Suprapubic skin (tissue), 4 donors: ENCODE measurements around the gene PER1. TPM values are rescaled to one million over a fixed set of nuclear protein-coding genes. Genes with fewer than 3 reads are reported as not detected.

Experiments used
- DNase-seq, 2 donors: peaks; one replicate each; pipeline ENCODE4 v3.0.0-alpha.2; 2019; ENCODE audit warnings: low spot score in 2 of 2
- H3K27ac ChIP-seq: fragments of 200-600 bp; sonication (generic); one replicate; pipeline ENCODE4 v1.5.1; 2019
- H3K27me3 ChIP-seq: fragments of 200-600 bp; sonication (generic); one replicate; pipeline ENCODE4 v1.5.1; 2019
- H3K36me3 ChIP-seq: fragments of 200-600 bp; sonication (generic); one replicate; pipeline ENCODE4 v1.5.1; 2019
- H3K4me1 ChIP-seq: fragments of 200-600 bp; sonication (generic); one replicate; pipeline ENCODE4 v1.5.1; 2019
- H3K4me3 ChIP-seq: fragments of 200-600 bp; sonication (generic); one replicate; pipeline ENCODE4 v1.5.1; 2019; ENCODE audit warnings: mild to moderate bottlenecking
- H3K9me3 ChIP-seq: fragments of 200-600 bp; sonication (generic); one replicate; pipeline ENCODE4 v1.5.1; 2019
- CTCF ChIP-seq, 2 donors: fragments of 200-600 bp in 1 of 2; fragments of 450-650 bp in 1 of 2; sonication (generic) in 1 of 2; IDR thresholded peaks; one replicate each; pipeline ENCODE4 v1.5.1; 2016 to 2019; ENCODE audit warnings: antibody characterized with exemption in 2 of 2, mild to moderate bottlenecking in 1 of 2, moderate library complexity in 1 of 2
- EP300 ChIP-seq: sonication (generic); formaldehyde crosslinking; IDR thresholded peaks from one replicate; pipeline ENCODE4 v1.6.1; 2017; ENCODE audit warnings: antibody characterized with exemption
- POLR2A ChIP-seq, 2 donors: fragments of 450-650 bp; IDR thresholded peaks; one replicate each; pipeline ENCODE4 v1.6.1; 2017; ENCODE audit warnings: antibody characterized with exemption in 2 of 2, mild to moderate bottlenecking in 2 of 2, moderate library complexity in 2 of 2
- POLR2AphosphoS5 ChIP-seq, 3 donors: sonication (generic); formaldehyde crosslinking; IDR thresholded peaks; one replicate each; pipeline ENCODE4 v1.6.1; 2017; ENCODE audit warnings: antibody characterized with exemption in 3 of 3
- WGBS: methylation state at CpG from one replicate; pipeline ENCODE4 v1.1.5; 2018; 5-methylcytosine and 5-hydroxymethylcytosine counted together
- total RNA-seq, 4 donors: library from RNA; depleted of rRNA; stranded (reverse); fragments of >200 nt; gene quantifications; one replicate each; pipeline ENCODE4 v1.1.0, GENCODE V29; 2016

Gene PER1
- total RNA-seq, 4 donors from 2014 or later, result 272 to 655 (median 330) TPM

GRCh38 chr17:8153957-8154607, 1.9 kb upstream of the PER1 start:
- Histone ChIP-seq H3K27me3 (no peaks in the 10 kb centered on the region), H3K27ac (peak overlapping the region; percentile 100), H3K4me3 (peak overlapping the region; percentile 98), H3K9me3 (no peaks in the 10 kb centered on the region), H3K36me3 (peaks cover 25% of the 10 kb centered on the region), H3K4me1 (peaks cover 63% of the 10 kb centered on the region)
- TF ChIP-seq POLR2AphosphoS5 (IDR thresholded peaks at IDR 0.05) (peak; percentile 99 to 100 (median 100)), EP300 (peak; percentile 99), CTCF (IDR thresholded peaks at IDR 0.05) (no peak), POLR2A (IDR thresholded peaks at IDR 0.05) (peak; percentile 74 to 92)
- 3% methylated on average over 22 of the region's 22 CpGs for WGBS
- DNase-seq, result peak; percentile 100

GRCh38 chr17:8153525-8153956, 1.3 kb upstream of the PER1 start:
- Histone ChIP-seq H3K4me3 (peak overlapping the region; percentile 98), H3K36me3 (peaks cover 30% of the 10 kb centered on the region), H3K4me1 (peaks cover 62% of the 10 kb centered on the region), H3K27me3 (no peaks in the 10 kb centered on the region), H3K27ac (peak overlapping the region; percentile 100), H3K9me3 (no peaks in the 10 kb centered on the region)
- TF ChIP-seq EP300 (no peak), CTCF (IDR thresholded peaks at IDR 0.05) (no peak), POLR2A (IDR thresholded peaks at IDR 0.05) (peak in 1 of 2 donors; percentile 67), POLR2AphosphoS5 (IDR thresholded peaks at IDR 0.05) (peak; percentile 4 to 97 (median 39))
- 12% methylated on average over 13 of the region's 13 CpGs for WGBS
- peak in 1 of 2 donors; percentile 94 for DNase-seq

GRCh38 chr17:8153031-8153451, 837 bp upstream of the PER1 start:
- H3K4me3 ChIP-seq, result peak overlapping the region; percentile 98
- H3K4me1 ChIP-seq, result peaks cover 63% of the 10 kb centered on the region
- no peak for DNase-seq
- no peaks in the 10 kb centered on the region for H3K27me3 ChIP-seq
- peaks cover 35% of the 10 kb centered on the region for H3K36me3 ChIP-seq
- H3K9me3 ChIP-seq, result no peaks in the 10 kb centered on the region
- peak overlapping the region; percentile 100 for H3K27ac ChIP-seq
- WGBS, result 63% methylated on average over 7 of the region's 7 CpGs
- TF ChIP-seq POLR2AphosphoS5 (IDR thresholded peaks at IDR 0.05) (no peak), POLR2A (IDR thresholded peaks at IDR 0.05) (no peak), CTCF (IDR thresholded peaks at IDR 0.05) (no peak), EP300 (no peak)

- Histone ChIP-seq H3K27me3 (no peaks in the 10 kb centered on the region), H3K9me3 (no peaks in the 10 kb centered on the region), H3K4me3 (peak overlapping the region; percentile 98), H3K36me3 (peaks cover 49% of the 10 kb centered on the region), H3K4me1 (peaks cover 59% of the 10 kb centered on the region), H3K27ac (peak overlapping the region; percentile 100)
- peak in 1 of 2 donors; percentile 36 for TF ChIP-seq POLR2A (IDR thresholded peaks at IDR 0.05)
- TF ChIP-seq POLR2AphosphoS5 (IDR thresholded peaks at IDR 0.05), result peak in 2 of 3 donors; percentile 57 to 97
- TF ChIP-seq EP300, result peak; percentile 98
- no peak for TF ChIP-seq CTCF (IDR thresholded peaks at IDR 0.05)
- peak; percentile 96 to 97 for DNase-seq
- WGBS, result 4% methylated on average over 21 of the region's 22 CpGs
These were observed 528 bp downstream of the PER1 start for GRCh38 chr17:8151641-8152111.

- Histone ChIP-seq H3K4me3 (peak overlapping the region; percentile 98), H3K4me1 (peaks cover 59% of the 10 kb centered on the region), H3K9me3 (no peaks in the 10 kb centered on the region), H3K27ac (peak overlapping the region; percentile 100), H3K27me3 (no peaks in the 10 kb centered on the region), H3K36me3 (peaks cover 54% of the 10 kb centered on the region)
- DNase-seq, result peak; percentile 93 to 95
- TF ChIP-seq POLR2AphosphoS5 (IDR thresholded peaks at IDR 0.05) (peak in 2 of 3 donors; percentile 83 to 86), EP300 (peak; percentile 84), POLR2A (IDR thresholded peaks at IDR 0.05) (peak in 1 of 2 donors; percentile 34), CTCF (IDR thresholded peaks at IDR 0.05) (no peak)
- WGBS, result 3% methylated on average over 5 of the region's 38 CpGs
These were observed 1.0 kb downstream of the PER1 start for GRCh38 chr17:8151120-8151640.
